Measurements from ENCODE around the gene IPO4. TPM values are rescaled to one million over a fixed set of nuclear protein-coding genes. Genes with fewer than 3 reads are reported as not detected.

The IPO4 gene
- total and polyA plus RNA-seq, 2 of the 13 experiments (the other 11 are each of a cell fraction or from before 2014, with no cell fraction given): 39.0 to 179 TPM

DNA sequence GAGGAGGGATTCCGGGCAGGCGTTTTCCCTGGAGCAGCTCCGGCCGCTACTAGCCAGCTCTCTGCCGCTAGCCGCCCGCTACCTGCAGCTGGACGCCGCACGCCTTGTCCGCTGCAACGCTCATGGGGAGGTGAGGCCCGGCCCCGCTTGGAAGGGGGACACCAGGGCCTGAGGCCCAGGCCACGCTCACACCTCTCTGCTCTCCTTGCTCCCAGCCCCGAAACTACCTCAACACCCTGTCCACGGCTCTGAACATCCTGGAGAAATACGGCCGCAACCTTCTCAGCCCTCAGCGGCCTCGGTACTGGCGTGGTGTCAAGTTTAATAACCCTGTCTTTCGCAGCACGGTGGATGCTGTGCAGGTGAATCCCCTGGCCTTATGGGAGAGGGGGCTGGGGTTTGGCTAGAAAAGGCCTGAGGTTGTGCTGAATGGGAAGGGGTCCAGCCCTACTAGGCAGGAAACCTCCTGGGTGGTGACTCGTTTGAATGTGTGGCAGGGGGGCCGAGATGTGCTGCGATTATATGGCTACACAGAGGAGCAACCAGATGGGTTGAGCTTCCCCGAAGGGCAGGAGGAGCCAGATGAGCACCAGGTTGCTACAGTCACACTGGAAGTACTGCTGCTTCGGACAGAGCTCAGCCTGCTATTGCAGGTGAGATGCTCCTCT lies 40.7 kb downstream of the IPO4 start (continued):
- peak; percentile 69 for TF ChIP-seq ZNF839 (CRISPR knock-in tag; IDR thresholded peaks at IDR 0.05; ENCODE audit: borderline replicate concordance)
- TF ChIP-seq, protein P1, sequence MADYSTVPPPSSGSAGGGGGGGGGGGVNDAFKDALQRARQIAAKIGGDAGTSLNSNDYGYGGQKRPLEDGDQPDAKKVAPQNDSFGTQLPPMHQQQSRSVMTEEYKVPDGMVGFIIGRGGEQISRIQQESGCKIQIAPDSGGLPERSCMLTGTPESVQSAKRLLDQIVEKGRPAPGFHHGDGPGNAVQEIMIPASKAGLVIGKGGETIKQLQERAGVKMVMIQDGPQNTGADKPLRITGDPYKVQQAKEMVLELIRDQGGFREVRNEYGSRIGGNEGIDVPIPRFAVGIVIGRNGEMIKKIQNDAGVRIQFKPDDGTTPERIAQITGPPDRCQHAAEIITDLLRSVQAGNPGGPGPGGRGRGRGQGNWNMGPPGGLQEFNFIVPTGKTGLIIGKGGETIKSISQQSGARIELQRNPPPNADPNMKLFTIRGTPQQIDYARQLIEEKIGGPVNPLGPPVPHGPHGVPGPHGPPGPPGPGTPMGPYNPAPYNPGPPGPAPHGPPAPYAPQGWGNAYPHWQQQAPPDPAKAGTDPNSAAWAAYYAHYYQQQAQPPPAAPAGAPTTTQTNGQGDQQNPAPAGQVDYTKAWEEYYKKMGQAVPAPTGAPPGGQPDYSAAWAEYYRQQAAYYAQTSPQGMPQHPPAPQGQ (CRISPR knock-in tag; IDR thresholded peaks at IDR 0.05; ENCODE audit: borderline replicate concordance): 0 out of 2 replicates have a peak, but pooled peaks have one; percentile 8
- TF ChIP-seq ZNF292 (CRISPR knock-in tag; IDR thresholded peaks at IDR 0.05; ENCODE audit: borderline replicate concordance, low read depth): peak; percentile 48; the same call in 1 of the 2 replicates
- TF ChIP-seq SP140L (CRISPR knock-in tag; IDR thresholded peaks at IDR 0.05; ENCODE audit: borderline replicate concordance): no peak
- no peak for TF ChIP-seq SOX13 (IDR thresholded peaks at IDR 0.05)
- TF ChIP-seq SOX13 (CRISPR knock-in tag; conservative IDR thresholded peaks at IDR 0.05 in 1 of 2, IDR thresholded peaks at IDR 0.05 in 1 of 2): no peak
- no peak for TF ChIP-seq GFI1 (CRISPR knock-in tag; IDR thresholded peaks at IDR 0.05; ENCODE audit: borderline replicate concordance)
- TF ChIP-seq MZF1 (CRISPR knock-in tag; IDR thresholded peaks at IDR 0.05; ENCODE audit: borderline replicate concordance): peak; percentile 97
- TF ChIP-seq ARNT2 (CRISPR knock-in tag; IDR thresholded peaks at IDR 0.05; ENCODE audit: low read depth): 0 out of 2 replicates have a peak, but pooled peaks have one; percentile 4
- peak; percentile 34; the same call in 1 of the 2 replicates for TF ChIP-seq DPF2 (CRISPR knock-in tag; IDR thresholded peaks at IDR 0.05; ENCODE audit: borderline replicate concordance, low read depth)
- TF ChIP-seq ZNF782 (CRISPR knock-in tag; IDR thresholded peaks at IDR 0.05; ENCODE audit: borderline replicate concordance): peak; percentile 88; the same call in 1 of the 2 replicates
- 0 out of 2 replicates have a peak, but pooled peaks have one; percentile 1 for TF ChIP-seq HOXA3 (CRISPR knock-in tag; IDR thresholded peaks at IDR 0.05)
- TF ChIP-seq ZNF550 (CRISPR knock-in tag; IDR thresholded peaks at IDR 0.05; ENCODE audit: borderline replicate concordance): 0 out of 2 replicates have a peak, but pooled peaks have one; percentile 30
- peak; percentile 41; the same call in 1 of the 2 replicates for TF ChIP-seq ZNF83 (CRISPR knock-in tag; IDR thresholded peaks at IDR 0.05; ENCODE audit: borderline replicate concordance)
- TF ChIP-seq, protein P2, sequence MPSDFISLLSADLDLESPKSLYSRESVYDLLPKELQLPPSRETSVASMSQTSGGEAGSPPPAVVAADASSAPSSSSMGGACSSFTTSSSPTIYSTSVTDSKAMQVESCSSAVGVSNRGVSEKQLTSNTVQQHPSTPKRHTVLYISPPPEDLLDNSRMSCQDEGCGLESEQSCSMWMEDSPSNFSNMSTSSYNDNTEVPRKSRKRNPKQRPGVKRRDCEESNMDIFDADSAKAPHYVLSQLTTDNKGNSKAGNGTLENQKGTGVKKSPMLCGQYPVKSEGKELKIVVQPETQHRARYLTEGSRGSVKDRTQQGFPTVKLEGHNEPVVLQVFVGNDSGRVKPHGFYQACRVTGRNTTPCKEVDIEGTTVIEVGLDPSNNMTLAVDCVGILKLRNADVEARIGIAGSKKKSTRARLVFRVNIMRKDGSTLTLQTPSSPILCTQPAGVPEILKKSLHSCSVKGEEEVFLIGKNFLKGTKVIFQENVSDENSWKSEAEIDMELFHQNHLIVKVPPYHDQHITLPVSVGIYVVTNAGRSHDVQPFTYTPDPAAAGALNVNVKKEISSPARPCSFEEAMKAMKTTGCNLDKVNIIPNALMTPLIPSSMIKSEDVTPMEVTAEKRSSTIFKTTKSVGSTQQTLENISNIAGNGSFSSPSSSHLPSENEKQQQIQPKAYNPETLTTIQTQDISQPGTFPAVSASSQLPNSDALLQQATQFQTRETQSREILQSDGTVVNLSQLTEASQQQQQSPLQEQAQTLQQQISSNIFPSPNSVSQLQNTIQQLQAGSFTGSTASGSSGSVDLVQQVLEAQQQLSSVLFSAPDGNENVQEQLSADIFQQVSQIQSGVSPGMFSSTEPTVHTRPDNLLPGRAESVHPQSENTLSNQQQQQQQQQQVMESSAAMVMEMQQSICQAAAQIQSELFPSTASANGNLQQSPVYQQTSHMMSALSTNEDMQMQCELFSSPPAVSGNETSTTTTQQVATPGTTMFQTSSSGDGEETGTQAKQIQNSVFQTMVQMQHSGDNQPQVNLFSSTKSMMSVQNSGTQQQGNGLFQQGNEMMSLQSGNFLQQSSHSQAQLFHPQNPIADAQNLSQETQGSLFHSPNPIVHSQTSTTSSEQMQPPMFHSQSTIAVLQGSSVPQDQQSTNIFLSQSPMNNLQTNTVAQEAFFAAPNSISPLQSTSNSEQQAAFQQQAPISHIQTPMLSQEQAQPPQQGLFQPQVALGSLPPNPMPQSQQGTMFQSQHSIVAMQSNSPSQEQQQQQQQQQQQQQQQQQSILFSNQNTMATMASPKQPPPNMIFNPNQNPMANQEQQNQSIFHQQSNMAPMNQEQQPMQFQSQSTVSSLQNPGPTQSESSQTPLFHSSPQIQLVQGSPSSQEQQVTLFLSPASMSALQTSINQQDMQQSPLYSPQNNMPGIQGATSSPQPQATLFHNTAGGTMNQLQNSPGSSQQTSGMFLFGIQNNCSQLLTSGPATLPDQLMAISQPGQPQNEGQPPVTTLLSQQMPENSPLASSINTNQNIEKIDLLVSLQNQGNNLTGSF (CRISPR knock-in tag; IDR thresholded peaks at IDR 0.05): peak; percentile 92
- no peak; the same call in none of the 2 replicates for TF ChIP-seq ZNF274 (CRISPR knock-in tag; IDR thresholded peaks at IDR 0.05)
- peak; percentile 94; the same call in 1 of the 2 replicates for TF ChIP-seq IRX3 (CRISPR knock-in tag; IDR thresholded peaks at IDR 0.05; ENCODE audit: borderline replicate concordance, low read depth)
- peak; percentile 73; the same call in 1 of the 2 replicates for TF ChIP-seq ZNF256 (CRISPR knock-in tag; conservative IDR thresholded peaks at IDR 0.05)
- peak; percentile 89 for TF ChIP-seq GPN1 (CRISPR knock-in tag; IDR thresholded peaks at IDR 0.05; ENCODE audit: borderline replicate concordance)
- TF ChIP-seq MED13 (CRISPR knock-in tag; IDR thresholded peaks at IDR 0.05): peak; percentile 91; the same call in 1 of the 2 replicates
- TF ChIP-seq CENPT (CRISPR knock-in tag; IDR thresholded peaks at IDR 0.05; ENCODE audit: low read depth): peak; percentile 55; the same call in 1 of the 2 replicates

Data from HepG2 (cell line).